H9 (cell line): Measurements from ENCODE around the gene RANBP17. TPM values are rescaled to one million over a fixed set of nuclear protein-coding genes. Genes with fewer than 3 reads are reported as not detected.

Source experiments
- DNase-seq: peaks from one replicate; pipeline ENCODE4 v3.0.0-alpha.2; 2017
- H2AFZ ChIP-seq: one replicate; pipeline ENCODE4 v1.6.1; 2013; ENCODE audit warnings: mild to moderate bottlenecking, low read length, control low read depth, moderate library complexity
- H2AK5ac ChIP-seq: 2 replicates; pipeline ENCODE4 v1.6.1; 2013; ENCODE audit warnings: low read length, control low read depth, mixed read lengths; ENCODE audit not compliant: insufficient read length
- H2BK120ac ChIP-seq: one replicate; pipeline ENCODE4 v1.6.1; 2013; ENCODE audit warnings: low read depth, mild to moderate bottlenecking, low read length, control low read depth, inconsistent platforms; ENCODE audit not compliant: poor library complexity, severe bottlenecking
- H2BK12ac ChIP-seq: 2 replicates; pipeline ENCODE4 v1.6.1; 2013; ENCODE audit warnings: low read length, control low read depth, mixed read lengths, low read depth; ENCODE audit not compliant: insufficient read length
- H2BK15ac ChIP-seq: 2 replicates; pipeline ENCODE4 v1.6.1; 2013; ENCODE audit warnings: low read depth, low read length, control low read depth
- H2BK20ac ChIP-seq: one replicate; pipeline ENCODE4 v1.6.1; 2013; ENCODE audit warnings: low read depth, mild to moderate bottlenecking, low read length, control low read depth, inconsistent platforms; ENCODE audit not compliant: poor library complexity, severe bottlenecking
- H2BK5ac ChIP-seq: 2 replicates; pipeline ENCODE4 v1.6.1; 2013; ENCODE audit warnings: low read length, control low read depth, mixed read lengths; ENCODE audit not compliant: insufficient read length
- H3K14ac ChIP-seq: 2 replicates; pipeline ENCODE4 v1.6.1; 2013; ENCODE audit warnings: low read length, control low read depth; ENCODE audit not compliant: insufficient read depth
- H3K18ac ChIP-seq: 2 replicates; pipeline ENCODE4 v1.6.1; 2013; ENCODE audit warnings: low read depth, mild to moderate bottlenecking, mixed read lengths, low read length, control low read depth; ENCODE audit not compliant: insufficient read length
- H3K23ac ChIP-seq: 2 replicates; pipeline ENCODE4 v1.6.1; 2013; ENCODE audit warnings: low read length, control low read depth, mixed read lengths, low read depth; ENCODE audit not compliant: insufficient read length
- H3K23me2 ChIP-seq: 2 replicates; pipeline ENCODE4 v1.6.1; 2013; ENCODE audit warnings: low read depth, mild to moderate bottlenecking, mixed read lengths, low read length, control low read depth; ENCODE audit not compliant: insufficient read length, poor library complexity, severe bottlenecking
- H3K27ac ChIP-seq: 2 replicates; pipeline ENCODE4 v1.5.1; 2013; ENCODE audit warnings: low read length, control low read depth, mixed read lengths, low read depth; ENCODE audit not compliant: insufficient read length
- H3K27me3 ChIP-seq: 2 replicates; pipeline ENCODE4 v1.6.1; 2013; ENCODE audit warnings: low read length, control low read depth, inconsistent platforms; ENCODE audit not compliant: insufficient read depth
- H3K4ac ChIP-seq: 2 replicates; pipeline ENCODE4 v1.6.1; 2013; ENCODE audit warnings: low read depth, mild to moderate bottlenecking, control low read depth, inconsistent platforms, low read length, moderate library complexity
- H3K4me1 ChIP-seq: 2 replicates; pipeline ENCODE4 v1.6.1; 2013; ENCODE audit warnings: low read length, control low read depth, inconsistent platforms; ENCODE audit not compliant: insufficient read depth
- H3K4me2 ChIP-seq: 2 replicates; pipeline ENCODE4 v1.6.1; 2013; ENCODE audit warnings: low read length, control low read depth, mixed read lengths; ENCODE audit not compliant: insufficient read length, insufficient read depth
- H3K56ac ChIP-seq: 2 replicates; pipeline ENCODE4 v1.6.1; 2013; ENCODE audit warnings: low read depth, mild to moderate bottlenecking, mixed read lengths, low read length, control low read depth; ENCODE audit not compliant: insufficient read length
- H3K79me1 ChIP-seq: 2 replicates; pipeline ENCODE4 v1.6.1; 2013; ENCODE audit warnings: low read depth, mild to moderate bottlenecking, moderate library complexity, low read length, control low read depth, inconsistent platforms; ENCODE audit not compliant: insufficient read depth, poor library complexity, severe bottlenecking
- H3K79me2 ChIP-seq: 2 replicates; pipeline ENCODE4 v1.6.1; 2013; ENCODE audit warnings: low read length, control low read depth, inconsistent platforms; ENCODE audit not compliant: insufficient read depth
- H3K9ac ChIP-seq: 2 replicates; pipeline ENCODE4 v1.6.1; 2013; ENCODE audit warnings: low read length, control low read depth, mixed read lengths; ENCODE audit not compliant: insufficient read length; ENCODE audit errors: extremely low read depth
- H3K9me3 ChIP-seq: one replicate; pipeline ENCODE4 v1.6.1; 2013; ENCODE audit warnings: low read depth, low read length, inconsistent platforms; ENCODE audit not compliant: control insufficient read depth
- H3T11ph ChIP-seq: one replicate; pipeline ENCODE4 v1.6.1; 2013; ENCODE audit warnings: mild to moderate bottlenecking, low read length, control low read depth, inconsistent platforms
- H4K20me1 ChIP-seq: one replicate; pipeline ENCODE4 v1.6.1; 2013; ENCODE audit not compliant: control insufficient read depth, insufficient read length, insufficient read depth
- H4K5ac ChIP-seq: 2 replicates; pipeline ENCODE4 v1.6.1; 2013; ENCODE audit warnings: low read depth, mild to moderate bottlenecking, mixed read lengths, low read length, control low read depth; ENCODE audit not compliant: insufficient read length
- H4K8ac ChIP-seq: replicated peaks from 2 replicates; pipeline ENCODE4 v1.6.1; 2013; ENCODE audit warnings: low read length, control low read depth, mixed read lengths, low read depth; ENCODE audit not compliant: insufficient read length
- H4K91ac ChIP-seq: 2 replicates; pipeline ENCODE4 v1.6.1; 2013; ENCODE audit warnings: low read depth, mild to moderate bottlenecking, moderate library complexity, mixed read lengths, low read length, control low read depth; ENCODE audit not compliant: insufficient read length
- H3K27ac Mint-ChIP-seq, 3 experiments: 2 replicates in 2 of 3; 3 replicates in 1 of 3; pipeline ENCODE4 v1.8.0; 2020 to 2021; ENCODE audit warnings: mixed read lengths in 3 of 3, mild to moderate bottlenecking in 1 of 3, moderate library complexity in 1 of 3
- H3K27me3 Mint-ChIP-seq: 2 replicates; pipeline ENCODE4 v1.8.0; 2021; ENCODE audit warnings: low read depth, mild to moderate bottlenecking, moderate library complexity, mixed read lengths
- H3K36me3 Mint-ChIP-seq, 3 experiments: 2 replicates in 2 of 3; 3 replicates in 1 of 3; pipeline ENCODE4 v1.8.0; 2020 to 2021; ENCODE audit warnings: low read depth in 3 of 3, mixed read lengths in 3 of 3; ENCODE audit not compliant: insufficient read depth in 1 of 3
- H3K4me1 Mint-ChIP-seq, 2 experiments: 2 replicates each; pipeline ENCODE4 v1.8.0; 2020; ENCODE audit warnings: mixed read lengths in 2 of 2
- H3K4me3 Mint-ChIP-seq, 2 experiments: 2 replicates in 1 of 2; 3 replicates in 1 of 2; pipeline ENCODE4 v1.8.0; 2020 to 2021; ENCODE audit warnings: mild to moderate bottlenecking in 2 of 2, mixed read lengths in 2 of 2, moderate library complexity in 1 of 2
- H3K9me3 Mint-ChIP-seq, 2 experiments: 2 replicates in 1 of 2; 3 replicates in 1 of 2; pipeline ENCODE4 v1.8.0; 2020; ENCODE audit warnings: mild to moderate bottlenecking in 2 of 2, mixed read lengths in 2 of 2, moderate library complexity in 1 of 2
- CTCF ChIP-seq: fragments of 200-600 bp; sonication (generic); conservative IDR thresholded peaks from 3 replicates; pipeline ENCODE4 v1.8.0; 2021; ENCODE audit warnings: antibody characterized with exemption, mild to moderate bottlenecking
- WGBS: extraction: QIAGEN DNeasy Blood & Tissue Kit; methylation state at CpG from one replicate; pipeline ENCODE4 v1.1.7; 2013; ENCODE audit warnings: missing lambda C conversion rate, low lambda C conversion rate, mixed read lengths; ENCODE audit not compliant: insufficient read length; ENCODE audit errors: extremely low coverage; 5-methylcytosine and 5-hydroxymethylcytosine counted together
- total RNA-seq: library from RNA; stranded (reverse); gene quantifications from 2 replicates; pipeline ENCODE4 v1.2.1, GENCODE V29; 2021

Gene RANBP17
- total RNA-seq, 1 experiment from 2014 or later, result 16.5 TPM

GRCh38 chr5:171306166-171306565, 444.3 kb downstream of the RANBP17 start:
- no peak overlapping the region for H4K91ac ChIP-seq
- no CpG with 5 or more reads among the region's 6 CpGs for WGBS
- H3K27me3 ChIP-seq, result peaks cover 81% of the 10 kb centered on the region

More at GRCh38 chr5:171306166-171306565, 444.3 kb downstream of the RANBP17 start:
- Histone ChIP-seq H2BK12ac (no peak overlapping the region), H3K18ac (no peak overlapping the region), H4K20me1 (no peaks in the 10 kb centered on the region), H3K9ac (no peak overlapping the region), H3K79me2 (no peaks in the 10 kb centered on the region), H2BK20ac (no peak overlapping the region), H2BK120ac (no peak overlapping the region), H3K14ac (no peak overlapping the region), H3K79me1 (no peaks in the 10 kb centered on the region), H3K4ac (no peak overlapping the region), H3K23ac (no peak overlapping the region), H3K27ac (no peak overlapping the region), H4K8ac (no peak overlapping the region), H2AK5ac (no peak overlapping the region), H4K5ac (no peak overlapping the region), H2BK5ac (no peak overlapping the region), H3K23me2 (peaks cover 4% of the 10 kb centered on the region), H3K56ac (no peak overlapping the region), H3K4me1 (no peaks in the 10 kb centered on the region), H2AFZ (no peak overlapping the region), H3T11ph (no peak overlapping the region), H2BK15ac (no peak overlapping the region), H3K4me2 (no peak overlapping the region), H3K9me3 (no peaks in the 10 kb centered on the region)
- H3K4me1 Mint-ChIP-seq, result peaks cover 10 to 30% of the 10 kb centered on the region in 2 experiments
- no peak for TF ChIP-seq CTCF
- DNase-seq, result no peak
- H3K27ac Mint-ChIP-seq, result no peak overlapping the region; a peak in 1 of 7 replicates
- peaks cover 100% of the 10 kb centered on the region for H3K27me3 Mint-ChIP-seq
- H3K9me3 Mint-ChIP-seq, result peaks cover 3 to 5% of the 10 kb centered on the region in 2 experiments; a peak in 2 of 5 replicates
- H3K36me3 Mint-ChIP-seq, result 0 out of 7 replicates have a peak, but pooled peaks cover 0 to 1% (median 0%) of the 10 kb centered on the region in 3 experiments
- H3K4me3 Mint-ChIP-seq, result no peak overlapping the region
